Measurements from ENCODE around the gene SNRNP40.
A peak's percentile ranks its signal among the peaks of the same experiment; 100 is the strongest.

The SNRNP40 gene

GRCh38 chr1:31228986-31229385 lies 67.6 kb downstream of the SNRNP40 start:
- no peak for DNase-seq

- DNase-seq = no peak
Observed at GRCh38 chr1:31227891-31228568, 68.6 kb downstream of the SNRNP40 start.

GRCh38 chr1:31224068-31224467 lies 72.5 kb downstream of the SNRNP40 start:
- no peak for DNase-seq

- no peak for DNase-seq
Observed at GRCh38 chr1:31222176-31222575, 74.4 kb downstream of the SNRNP40 start.

- no peak for DNase-seq
Observed at GRCh38 chr1:31221072-31221471, 75.5 kb downstream of the SNRNP40 start.

GRCh38 chr1:31219489-31219888 lies 77.1 kb downstream of the SNRNP40 start:
- DNase-seq = no peak

GRCh38 chr1:31218705-31219104 lies 77.9 kb downstream of the SNRNP40 start:
- no peak for DNase-seq

GRCh38 chr1:31216016-31216415 lies 80.6 kb downstream of the SNRNP40 start:
- DNase-seq = peak; percentile 79

GRCh38 chr1:31215065-31215570 lies 81.5 kb downstream of the SNRNP40 start:
- no peak for DNase-seq

- no peak for DNase-seq
Observed at GRCh38 chr1:31214316-31215064, 82.1 kb downstream of the SNRNP40 start.
